ENCODE results near the gene MICAL2.

Gene MICAL2

GRCh38 chr11:12263141-12263693 is 152.8 kb downstream of the MICAL2 start:
- H3K9ac ChIP-seq (ENCODE audit: low read depth, low read length) = no peak overlapping the region
- no peaks in the 10 kb centered on the region for H3K9me3 ChIP-seq (ENCODE audit: insufficient read depth, low read depth, low read length)
- H3K27ac ChIP-seq (ENCODE audit: low read length) = no peak overlapping the region
- no peaks in the 10 kb centered on the region for H3K36me3 ChIP-seq (ENCODE audit: insufficient read depth, low read depth, low read length)
- no peaks in the 10 kb centered on the region for H3K27me3 ChIP-seq (ENCODE audit: insufficient read depth, low read length)
- no peak overlapping the region for H3K4me3 ChIP-seq (ENCODE audit: low read length)
- H3K4me1 ChIP-seq (ENCODE audit: insufficient read depth, low read length) = no peaks in the 10 kb centered on the region

- no peaks in the 10 kb centered on the region for H3K4me1 ChIP-seq (ENCODE audit: insufficient read depth, low read length)
- H3K36me3 ChIP-seq (ENCODE audit: insufficient read depth, low read depth, low read length) = no peaks in the 10 kb centered on the region
- no peak overlapping the region for H3K9ac ChIP-seq (ENCODE audit: low read depth, low read length)
- H3K9me3 ChIP-seq (ENCODE audit: insufficient read depth, low read depth, low read length) = no peaks in the 10 kb centered on the region
- H3K27me3 ChIP-seq (ENCODE audit: insufficient read depth, low read length) = no peaks in the 10 kb centered on the region
- no peak overlapping the region for H3K4me3 ChIP-seq (ENCODE audit: low read length)
- H3K27ac ChIP-seq (ENCODE audit: low read length) = no peak overlapping the region
Measured at GRCh38 chr11:12264361-12264760, 154.0 kb downstream of the MICAL2 start.

GRCh38 chr11:12266132-12266531 is 155.7 kb downstream of the MICAL2 start:
- no peaks in the 10 kb centered on the region for H3K36me3 ChIP-seq (ENCODE audit: insufficient read depth, low read depth, low read length)

GRCh38 chr11:12266943-12267342 is 156.6 kb downstream of the MICAL2 start:
- H3K4me3 ChIP-seq (ENCODE audit: low read length) = no peak overlapping the region
- H3K27me3 ChIP-seq (ENCODE audit: insufficient read depth, low read length) = no peaks in the 10 kb centered on the region
- no peaks in the 10 kb centered on the region for H3K4me1 ChIP-seq (ENCODE audit: insufficient read depth, low read length)
- H3K9ac ChIP-seq (ENCODE audit: low read depth, low read length) = no peak overlapping the region
- H3K27ac ChIP-seq (ENCODE audit: low read length) = no peak overlapping the region
- no peaks in the 10 kb centered on the region for H3K9me3 ChIP-seq (ENCODE audit: insufficient read depth, low read depth, low read length)
- no peaks in the 10 kb centered on the region for H3K36me3 ChIP-seq (ENCODE audit: insufficient read depth, low read depth, low read length)

More at GRCh38 chr11:12266132-12266531, 155.7 kb downstream of the MICAL2 start:
- Histone ChIP-seq H3K4me1 (ENCODE audit: insufficient read depth, low read length) (no peaks in the 10 kb centered on the region), H3K9ac (ENCODE audit: low read depth, low read length) (no peak overlapping the region), H3K27me3 (ENCODE audit: insufficient read depth, low read length) (no peaks in the 10 kb centered on the region), H3K9me3 (ENCODE audit: insufficient read depth, low read depth, low read length) (no peaks in the 10 kb centered on the region), H3K27ac (ENCODE audit: low read length) (no peak overlapping the region), H3K4me3 (ENCODE audit: low read length) (no peak overlapping the region)

GRCh38 chr11:12267921-12268320 is 157.5 kb downstream of the MICAL2 start:
- Histone ChIP-seq H3K9ac (ENCODE audit: low read depth, low read length) (no peak overlapping the region), H3K27ac (ENCODE audit: low read length) (no peak overlapping the region), H3K36me3 (ENCODE audit: insufficient read depth, low read depth, low read length) (no peaks in the 10 kb centered on the region), H3K4me1 (ENCODE audit: insufficient read depth, low read length) (no peaks in the 10 kb centered on the region), H3K27me3 (ENCODE audit: insufficient read depth, low read length) (no peaks in the 10 kb centered on the region), H3K4me3 (ENCODE audit: low read length) (no peak overlapping the region), H3K9me3 (ENCODE audit: insufficient read depth, low read depth, low read length) (no peaks in the 10 kb centered on the region)

GRCh38 chr11:12269104-12269441 is 158.7 kb downstream of the MICAL2 start:
- Histone ChIP-seq H3K9ac (ENCODE audit: low read depth, low read length) (no peak overlapping the region), H3K9me3 (ENCODE audit: insufficient read depth, low read depth, low read length) (no peaks in the 10 kb centered on the region), H3K4me1 (ENCODE audit: insufficient read depth, low read length) (no peaks in the 10 kb centered on the region), H3K36me3 (ENCODE audit: insufficient read depth, low read depth, low read length) (no peaks in the 10 kb centered on the region), H3K27me3 (ENCODE audit: insufficient read depth, low read length) (no peaks in the 10 kb centered on the region), H3K4me3 (ENCODE audit: low read length) (no peak overlapping the region), H3K27ac (ENCODE audit: low read length) (no peak overlapping the region)

- H3K9me3 ChIP-seq (ENCODE audit: insufficient read depth, low read depth, low read length) = no peaks in the 10 kb centered on the region
- H3K36me3 ChIP-seq (ENCODE audit: insufficient read depth, low read depth, low read length) = no peaks in the 10 kb centered on the region
- H3K27me3 ChIP-seq (ENCODE audit: insufficient read depth, low read length) = no peaks in the 10 kb centered on the region
- H3K4me1 ChIP-seq (ENCODE audit: insufficient read depth, low read length) = no peaks in the 10 kb centered on the region
- no peak overlapping the region for H3K9ac ChIP-seq (ENCODE audit: low read depth, low read length)
- no peak overlapping the region for H3K4me3 ChIP-seq (ENCODE audit: low read length)
- no peak overlapping the region for H3K27ac ChIP-seq (ENCODE audit: low read length)
Measured at GRCh38 chr11:12269446-12270214, 159.2 kb downstream of the MICAL2 start.

GRCh38 chr11:12270215-12270797 is 159.9 kb downstream of the MICAL2 start:
- no peaks in the 10 kb centered on the region for H3K9me3 ChIP-seq (ENCODE audit: insufficient read depth, low read depth, low read length)
- H3K9ac ChIP-seq (ENCODE audit: low read depth, low read length) = no peak overlapping the region
- no peaks in the 10 kb centered on the region for H3K27me3 ChIP-seq (ENCODE audit: insufficient read depth, low read length)
- no peaks in the 10 kb centered on the region for H3K4me1 ChIP-seq (ENCODE audit: insufficient read depth, low read length)
- H3K27ac ChIP-seq (ENCODE audit: low read length) = no peak overlapping the region
- no peaks in the 10 kb centered on the region for H3K36me3 ChIP-seq (ENCODE audit: insufficient read depth, low read depth, low read length)
- H3K4me3 ChIP-seq (ENCODE audit: low read length) = no peak overlapping the region

- H3K4me1 ChIP-seq (ENCODE audit: insufficient read depth, low read length) = no peaks in the 10 kb centered on the region
- no peak overlapping the region for H3K9ac ChIP-seq (ENCODE audit: low read depth, low read length)
- no peaks in the 10 kb centered on the region for H3K27me3 ChIP-seq (ENCODE audit: insufficient read depth, low read length)
- no peaks in the 10 kb centered on the region for H3K9me3 ChIP-seq (ENCODE audit: insufficient read depth, low read depth, low read length)
- H3K27ac ChIP-seq (ENCODE audit: low read length) = no peak overlapping the region
- no peak overlapping the region for H3K4me3 ChIP-seq (ENCODE audit: low read length)
- no peaks in the 10 kb centered on the region for H3K36me3 ChIP-seq (ENCODE audit: insufficient read depth, low read depth, low read length)
Measured at GRCh38 chr11:12270817-12271216, 160.4 kb downstream of the MICAL2 start.

- H3K9me3 ChIP-seq (ENCODE audit: insufficient read depth, low read depth, low read length) = no peaks in the 10 kb centered on the region
- H3K4me1 ChIP-seq (ENCODE audit: insufficient read depth, low read length) = no peaks in the 10 kb centered on the region
- H3K9ac ChIP-seq (ENCODE audit: low read depth, low read length) = no peak overlapping the region
- H3K4me3 ChIP-seq (ENCODE audit: low read length) = no peak overlapping the region
- H3K27ac ChIP-seq (ENCODE audit: low read length) = no peak overlapping the region
- H3K27me3 ChIP-seq (ENCODE audit: insufficient read depth, low read length) = no peaks in the 10 kb centered on the region
- H3K36me3 ChIP-seq (ENCODE audit: insufficient read depth, low read depth, low read length) = no peaks in the 10 kb centered on the region
Measured at GRCh38 chr11:12271241-12271640, 160.9 kb downstream of the MICAL2 start.

GRCh38 chr11:12271826-12272366 is 161.5 kb downstream of the MICAL2 start:
- Histone ChIP-seq H3K9ac (ENCODE audit: low read depth, low read length) (no peak overlapping the region), H3K4me1 (ENCODE audit: insufficient read depth, low read length) (no peaks in the 10 kb centered on the region), H3K27ac (ENCODE audit: low read length) (no peak overlapping the region), H3K4me3 (ENCODE audit: low read length) (no peak overlapping the region), H3K9me3 (ENCODE audit: insufficient read depth, low read depth, low read length) (no peaks in the 10 kb centered on the region), H3K36me3 (ENCODE audit: insufficient read depth, low read depth, low read length) (no peaks in the 10 kb centered on the region), H3K27me3 (ENCODE audit: insufficient read depth, low read length) (no peaks in the 10 kb centered on the region)
